Astrocyte (in vitro differentiated cells and primary cell): ENCODE results near the gene RNF6.

Source experiments
- CTCF ChIP-seq: IDR thresholded peaks from 2 replicates; pipeline ENCODE4 v1.5.1; 2011; ENCODE audit warnings: low read depth, mild to moderate bottlenecking, inconsistent platforms, low read length, moderate library complexity; ENCODE audit not compliant: insufficient read depth
- EZH2 ChIP-seq: IDR thresholded peaks from 2 replicates; pipeline ENCODE4 v1.6.1; 2012; ENCODE audit warnings: mild to moderate bottlenecking, low read length, inconsistent platforms; ENCODE audit not compliant: insufficient read depth

- TF ChIP-seq CTCF = no peak
- no peak for TF ChIP-seq EZH2
These were observed at the start of gene RNF6 for GRCh38 chr13:26221721-26222519.
